Measurements from ENCODE around the gene GRHL1. TPM values are rescaled to one million over a fixed set of nuclear protein-coding genes. Genes with fewer than 3 reads are reported as not detected.
A peak's percentile ranks its signal among the peaks of the same experiment; 100 is the strongest.

Gene GRHL1
- polyA plus RNA-seq, 1 donor (not counting 4 experiments of a cell fraction or from before 2014, with no cell fraction given), result 7.8 TPM

DNA sequence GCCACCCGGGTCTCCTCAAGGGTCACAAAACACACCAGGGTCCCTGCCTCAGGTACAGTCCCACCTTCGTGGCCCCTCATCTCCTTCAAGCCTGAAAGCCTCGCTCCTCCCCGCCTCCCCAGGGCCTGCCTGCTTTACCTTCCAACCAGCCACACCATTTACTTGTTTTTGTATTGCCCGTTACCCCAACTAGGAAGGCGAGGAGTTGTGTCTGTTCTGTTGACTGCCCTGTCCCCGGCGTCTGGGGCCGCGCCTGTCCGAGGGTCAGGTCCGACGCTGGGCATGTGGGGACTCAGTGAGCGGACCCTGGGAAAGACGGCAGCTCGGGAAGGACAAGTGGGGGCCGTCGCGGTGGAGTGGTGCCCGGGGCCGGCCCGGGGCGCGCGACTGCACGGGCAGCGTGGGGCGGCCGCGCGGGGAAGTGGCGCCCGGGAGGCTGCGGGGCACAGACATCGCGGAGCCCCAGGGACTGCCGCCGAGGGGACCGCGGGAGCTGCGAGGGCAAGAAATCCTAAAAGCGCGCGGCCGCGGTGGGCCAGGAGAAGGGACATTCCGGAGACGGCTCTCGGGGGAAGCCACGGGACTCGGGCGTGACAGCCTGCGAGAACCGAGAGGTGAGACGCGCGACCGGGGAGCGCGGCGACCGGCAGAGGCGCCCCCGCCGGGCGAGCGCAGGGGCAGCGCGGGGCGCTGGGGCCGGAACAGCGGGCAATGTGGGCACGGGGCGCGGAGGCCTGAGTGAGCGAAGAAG lies 797 bp upstream of the GRHL1 start:
- Histone ChIP-seq H4K20me1 (ENCODE audit: control insufficient read depth, extremely low read depth, insufficient read depth, low read length) (no peaks in the 10 kb centered on the region), H3K36me3 (ENCODE audit: control insufficient read depth in 2 of 2, extremely low read depth in 1 of 2, insufficient read depth in 2 of 2, low read length in 2 of 2) (no peaks in the 10 kb centered on the region), H3K79me2 (ENCODE audit: control insufficient read depth, insufficient read depth, low read length) (no peaks in the 10 kb centered on the region), H3K9ac (ENCODE audit: control insufficient read depth, extremely low read depth, insufficient read depth, low read length) (peak overlapping the region; percentile 56), H3K4me3 (ENCODE audit: control insufficient read depth in 2 of 3, extremely low read depth in 1 of 3, insufficient read depth in 2 of 3, low read depth in 1 of 3, low read length in 3 of 3) (peak overlapping the region; percentile 39 to 72 (median 59)), H3K4me2 (ENCODE audit: control insufficient read depth, extremely low read depth, insufficient read depth, low read depth, low read length) (peak overlapping the region; percentile 71), H3K4me1 (ENCODE audit: control insufficient read depth, extremely low read depth, insufficient read depth, low read length) (peaks cover 2% of the 10 kb centered on the region), H3K9me1 (ENCODE audit: control insufficient read depth, extremely low read depth, insufficient read depth, low read length) (no peaks in the 10 kb centered on the region), H3K27me3 (ENCODE audit: control insufficient read depth, extremely low read depth, insufficient read depth, low read length) (peaks cover 7% of the 10 kb centered on the region), H3K9me3 (ENCODE audit: control insufficient read depth, low read depth, low read length) (no peaks in the 10 kb centered on the region), H3K27ac (ENCODE audit: control insufficient read depth, insufficient read depth, low read length) (no peak overlapping the region), H2AFZ (ENCODE audit: control insufficient read depth, low read length) (peak overlapping the region; percentile 72)
- DNase-seq (ENCODE audit: low read depth, low spot score) (no peak), FAIRE-seq (no peak)
- TF ChIP-seq, protein P1, sequence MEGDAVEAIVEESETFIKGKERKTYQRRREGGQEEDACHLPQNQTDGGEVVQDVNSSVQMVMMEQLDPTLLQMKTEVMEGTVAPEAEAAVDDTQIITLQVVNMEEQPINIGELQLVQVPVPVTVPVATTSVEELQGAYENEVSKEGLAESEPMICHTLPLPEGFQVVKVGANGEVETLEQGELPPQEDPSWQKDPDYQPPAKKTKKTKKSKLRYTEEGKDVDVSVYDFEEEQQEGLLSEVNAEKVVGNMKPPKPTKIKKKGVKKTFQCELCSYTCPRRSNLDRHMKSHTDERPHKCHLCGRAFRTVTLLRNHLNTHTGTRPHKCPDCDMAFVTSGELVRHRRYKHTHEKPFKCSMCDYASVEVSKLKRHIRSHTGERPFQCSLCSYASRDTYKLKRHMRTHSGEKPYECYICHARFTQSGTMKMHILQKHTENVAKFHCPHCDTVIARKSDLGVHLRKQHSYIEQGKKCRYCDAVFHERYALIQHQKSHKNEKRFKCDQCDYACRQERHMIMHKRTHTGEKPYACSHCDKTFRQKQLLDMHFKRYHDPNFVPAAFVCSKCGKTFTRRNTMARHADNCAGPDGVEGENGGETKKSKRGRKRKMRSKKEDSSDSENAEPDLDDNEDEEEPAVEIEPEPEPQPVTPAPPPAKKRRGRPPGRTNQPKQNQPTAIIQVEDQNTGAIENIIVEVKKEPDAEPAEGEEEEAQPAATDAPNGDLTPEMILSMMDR (optimal IDR thresholded peaks at IDR 0.05 in 1 of 3, IDR thresholded peaks at IDR 0.05 in 1 of 3, conservative IDR thresholded peaks at IDR 0.05 in 1 of 3; ENCODE audit: extremely low read depth in 1 of 3, insufficient read depth in 2 of 3, low read length in 3 of 3), result no peak
- TF ChIP-seq EZH2 (IDR thresholded peaks at IDR 0.05; ENCODE audit: low read length), result no peak
- dilution Hi-C loops (cut with MboI; ENCODE audit: extremely low pct_ligation_motif_present, low sequenced_read_pairs), result no loop called here

DNA sequence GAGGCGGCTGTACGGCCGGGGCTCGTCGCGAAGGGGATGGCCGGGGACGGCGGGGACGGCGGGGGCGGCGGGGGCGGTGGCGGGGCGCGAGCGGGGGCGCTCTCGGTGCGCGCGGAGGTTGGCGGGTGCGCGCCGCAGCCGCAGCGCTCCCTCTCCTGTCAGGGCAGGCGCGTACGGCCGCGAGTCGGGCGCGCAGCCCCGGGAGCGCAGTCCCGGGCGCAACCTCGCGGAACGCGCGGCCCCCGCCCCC lies 296 bp upstream of the GRHL1 start:
- dilution Hi-C loops (cut with MboI; ENCODE audit: extremely low pct_ligation_motif_present, low sequenced_read_pairs), result no loop called here
- Histone ChIP-seq H3K4me1 (ENCODE audit: control insufficient read depth, extremely low read depth, insufficient read depth, low read length) (peaks cover 2% of the 10 kb centered on the region), H3K9ac (ENCODE audit: control insufficient read depth, extremely low read depth, insufficient read depth, low read length) (peak overlapping the region; percentile 56), H3K79me2 (ENCODE audit: control insufficient read depth, insufficient read depth, low read length) (no peaks in the 10 kb centered on the region), H3K27me3 (ENCODE audit: control insufficient read depth, extremely low read depth, insufficient read depth, low read length) (peaks cover 3% of the 10 kb centered on the region), H3K36me3 (ENCODE audit: control insufficient read depth in 2 of 2, extremely low read depth in 1 of 2, insufficient read depth in 2 of 2, low read length in 2 of 2) (no peaks in the 10 kb centered on the region), H4K20me1 (ENCODE audit: control insufficient read depth, extremely low read depth, insufficient read depth, low read length) (no peaks in the 10 kb centered on the region), H3K4me2 (ENCODE audit: control insufficient read depth, extremely low read depth, insufficient read depth, low read depth, low read length) (peak overlapping the region; percentile 71), H3K9me1 (ENCODE audit: control insufficient read depth, extremely low read depth, insufficient read depth, low read length) (no peaks in the 10 kb centered on the region), H3K9me3 (ENCODE audit: control insufficient read depth, low read depth, low read length) (no peaks in the 10 kb centered on the region), H2AFZ (ENCODE audit: control insufficient read depth, low read length) (no peak overlapping the region), H3K4me3 (ENCODE audit: control insufficient read depth in 2 of 3, extremely low read depth in 1 of 3, insufficient read depth in 2 of 3, low read depth in 1 of 3, low read length in 3 of 3) (peak overlapping the region; percentile 39 to 72 (median 59)), H3K27ac (ENCODE audit: control insufficient read depth, insufficient read depth, low read length) (no peak overlapping the region)
- DNase-seq (ENCODE audit: low read depth, low spot score) (no peak), FAIRE-seq (no peak)
- TF ChIP-seq, protein P1 (optimal IDR thresholded peaks at IDR 0.05 in 1 of 3, IDR thresholded peaks at IDR 0.05 in 1 of 3, conservative IDR thresholded peaks at IDR 0.05 in 1 of 3; ENCODE audit: extremely low read depth in 1 of 3, insufficient read depth in 2 of 3, low read length in 3 of 3), result peak in 1 of 3 experiments; percentile 18
- no peak for TF ChIP-seq EZH2 (IDR thresholded peaks at IDR 0.05; ENCODE audit: low read length)
